ENCODE data around the gene LRRFIP1. TPM values are rescaled to one million over a fixed set of nuclear protein-coding genes. Genes with fewer than 3 reads are reported as not detected.

The LRRFIP1 gene
- total and polyA plus RNA-seq, 8 donors: 18.4 to 55.0 (median 31.7) TPM

DNA sequence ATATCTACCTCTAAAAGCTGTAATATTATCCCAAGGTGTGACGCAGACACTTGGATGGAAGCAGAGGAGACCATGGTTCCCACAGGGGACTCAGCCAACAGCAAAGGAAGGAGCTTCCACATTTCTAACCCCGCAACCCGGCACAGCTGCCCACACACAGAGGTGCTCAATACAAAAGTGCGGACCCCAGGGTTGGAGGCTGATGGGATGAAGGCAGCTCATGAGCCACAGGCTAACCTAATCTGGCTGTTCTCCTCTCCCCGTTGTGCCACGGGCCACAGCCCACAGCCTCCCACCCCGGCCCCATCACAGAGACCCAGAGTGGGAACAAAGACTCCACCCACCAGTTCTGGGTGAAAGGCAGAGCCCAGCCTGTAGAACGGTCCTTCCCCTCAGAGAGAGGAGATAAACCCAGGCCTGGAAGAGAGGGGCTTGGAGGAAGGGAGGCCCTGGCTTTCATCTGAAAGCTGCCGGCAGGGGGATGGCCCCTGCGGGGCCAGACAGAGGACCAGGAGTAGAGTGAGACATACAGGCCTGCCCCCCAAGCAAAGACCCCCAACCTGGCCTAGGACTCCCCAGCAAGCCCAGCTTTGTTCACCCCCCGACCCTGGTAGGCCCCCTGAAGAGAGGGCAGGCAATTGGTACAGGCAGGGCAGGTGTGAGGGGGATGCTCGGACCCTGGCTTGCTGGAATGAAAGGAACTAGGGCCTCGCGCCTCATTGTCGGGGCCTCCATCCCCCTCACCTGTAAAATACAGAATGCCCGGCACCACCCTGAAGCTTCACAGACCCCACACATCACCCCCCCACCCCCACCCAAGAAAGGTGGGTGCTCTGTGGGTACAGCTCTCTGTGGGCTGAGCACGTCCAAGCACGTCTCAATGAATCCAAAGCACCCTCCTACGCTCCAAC is 43.7 kb upstream of the LRRFIP1 start:
- H3K4me3 ChIP-seq: no peak overlapping the region
- no peak for ATAC-seq
- intact Hi-C loops (cut with DNase I): no loop called here
- peak in 1 of 6 donors; percentile 18 for DNase-seq
- H3K4me1 ChIP-seq: peaks cover under 1 to 14% (median 10%) of the 10 kb centered on the region in 3 donors
- no peak for FAIRE-seq
- no peak overlapping the region for H3K27ac ChIP-seq
- WGBS, 2 donors: 89 to 93% methylated on average over 19 of the region's 19 CpGs
- TF ChIP-seq, protein P1, sequence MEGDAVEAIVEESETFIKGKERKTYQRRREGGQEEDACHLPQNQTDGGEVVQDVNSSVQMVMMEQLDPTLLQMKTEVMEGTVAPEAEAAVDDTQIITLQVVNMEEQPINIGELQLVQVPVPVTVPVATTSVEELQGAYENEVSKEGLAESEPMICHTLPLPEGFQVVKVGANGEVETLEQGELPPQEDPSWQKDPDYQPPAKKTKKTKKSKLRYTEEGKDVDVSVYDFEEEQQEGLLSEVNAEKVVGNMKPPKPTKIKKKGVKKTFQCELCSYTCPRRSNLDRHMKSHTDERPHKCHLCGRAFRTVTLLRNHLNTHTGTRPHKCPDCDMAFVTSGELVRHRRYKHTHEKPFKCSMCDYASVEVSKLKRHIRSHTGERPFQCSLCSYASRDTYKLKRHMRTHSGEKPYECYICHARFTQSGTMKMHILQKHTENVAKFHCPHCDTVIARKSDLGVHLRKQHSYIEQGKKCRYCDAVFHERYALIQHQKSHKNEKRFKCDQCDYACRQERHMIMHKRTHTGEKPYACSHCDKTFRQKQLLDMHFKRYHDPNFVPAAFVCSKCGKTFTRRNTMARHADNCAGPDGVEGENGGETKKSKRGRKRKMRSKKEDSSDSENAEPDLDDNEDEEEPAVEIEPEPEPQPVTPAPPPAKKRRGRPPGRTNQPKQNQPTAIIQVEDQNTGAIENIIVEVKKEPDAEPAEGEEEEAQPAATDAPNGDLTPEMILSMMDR (IDR thresholded peaks at IDR 0.05): no peak
- no peaks in the 10 kb centered on the region for H3K27me3 ChIP-seq
- H3K9me3 ChIP-seq: no peaks in the 10 kb centered on the region
- H3K36me3 ChIP-seq: no peaks in the 10 kb centered on the region

GRCh38 chr2:237585590-237586221 is 41.7 kb upstream of the LRRFIP1 start:
- Histone ChIP-seq H3K36me3 (no peaks in the 10 kb centered on the region), H3K27ac (no peak overlapping the region), H3K27me3 (no peaks in the 10 kb centered on the region), H3K4me3 (no peak overlapping the region), H3K9me3 (no peaks in the 10 kb centered on the region), H3K4me1 (peaks cover 8 to 21% (median 13%) of the 10 kb centered on the region in 3 donors)
- no peak for ATAC-seq
- intact Hi-C loops (cut with DNase I): no loop called here
- TF ChIP-seq, protein P1 (IDR thresholded peaks at IDR 0.05): no peak
- FAIRE-seq: no peak
- peak in 1 of 6 donors; percentile 7 for DNase-seq
- 83 to 85% methylated on average over 15 of the region's 15 CpGs for WGBS, 2 donors

DNA sequence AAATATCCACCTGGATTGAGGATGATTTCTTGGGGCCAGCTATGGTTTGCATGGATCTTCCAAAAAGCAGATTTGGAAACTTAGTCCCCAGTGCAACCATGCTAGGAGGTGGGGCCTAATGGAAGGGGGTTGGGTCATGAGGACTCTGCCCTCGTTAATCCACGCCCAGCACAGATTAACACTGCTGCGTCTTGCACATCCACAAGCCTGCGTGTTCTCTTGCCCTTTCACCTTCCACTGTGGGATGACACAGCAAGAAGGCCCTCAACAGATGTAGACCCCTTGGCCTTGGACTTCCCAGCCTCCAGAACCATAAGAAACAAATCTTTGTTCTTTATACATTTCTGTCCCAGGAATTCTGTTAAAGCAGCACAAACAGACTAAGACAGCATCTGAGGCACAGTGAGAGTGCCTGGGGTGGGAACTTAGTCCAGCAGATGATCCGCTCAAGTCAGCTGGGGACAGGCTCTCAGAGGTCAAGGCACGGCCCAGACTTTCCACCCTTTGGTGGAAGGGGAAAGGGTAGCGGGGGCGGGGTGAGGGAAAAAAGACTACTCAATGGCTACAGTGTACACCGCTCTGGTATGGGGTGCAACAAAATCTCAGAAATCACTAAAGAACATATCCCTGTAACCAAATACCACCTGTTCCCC is 39.2 kb upstream of the LRRFIP1 start:
- FAIRE-seq (no peak), DNase-seq (peak in 2 of 6 donors; percentile 14 to 37), ATAC-seq (no peak)
- peaks cover 3 to 21% (median 8%) of the 10 kb centered on the region in 3 donors for H3K4me1 ChIP-seq
- no peak overlapping the region for H3K4me3 ChIP-seq
- intact Hi-C loops (cut with DNase I): no loop called here
- H3K9me3 ChIP-seq: no peaks in the 10 kb centered on the region
- H3K36me3 ChIP-seq: no peaks in the 10 kb centered on the region
- TF ChIP-seq, protein P1 (IDR thresholded peaks at IDR 0.05): no peak
- no peak overlapping the region for H3K27ac ChIP-seq
- 71 to 78% methylated on average over 9 of the region's 9 CpGs for WGBS, 2 donors
- no peaks in the 10 kb centered on the region for H3K27me3 ChIP-seq

- H3K27ac ChIP-seq: peak within 1 kb of the TSS; percentile 69 to 94 (median 82)
- 12 to 18% methylated on average over 16 of the region's 16 CpGs for WGBS, 2 donors
- TF ChIP-seq, protein P1 (IDR thresholded peaks at IDR 0.05): no peak
- H3K9me3 ChIP-seq: no peaks in the 10 kb centered on the region
- H3K27me3 ChIP-seq: no peaks in the 10 kb centered on the region
- DNase-seq (peak; percentile 76 to 92 (median 90)), ATAC-seq (peak; percentile 85 to 94 (median 90)), FAIRE-seq (no peak)
- no peaks in the 10 kb centered on the region for H3K36me3 ChIP-seq
- intact Hi-C loops (cut with DNase I): no loop called here
- H3K4me1 ChIP-seq: peaks cover 18 to 31% (median 23%) of the 10 kb centered on the region in 3 donors
- peak within 1 kb of the TSS; percentile 11 to 44 (median 32) for H3K4me3 ChIP-seq
Observed at GRCh38 chr2:237590272-237591140, 36.9 kb upstream of the LRRFIP1 start, which contains the start of gene RAB17. RAB17 (minus strand) TSS chr2:237590734; CDS start chr2:237586154, 4,580 bp downstream.

Measured in pancreas (tissue), 10 donors.